Measurements from ENCODE around the gene DNAJC19.

GRCh38 chr3:180959691-180960090, 29.8 kb downstream of the DNAJC19 start:
- TF ChIP-seq ZBTB8A (tag by site-specific recombination; IDR thresholded peaks at IDR 0.05) (no peak), CTCF (tag by site-specific recombination; IDR thresholded peaks at IDR 0.05) (no peak), ZFP37 (tag by site-specific recombination; IDR thresholded peaks at IDR 0.05) (no peak)

All from HEK293 (cell line).